Loucy (cell line): ENCODE data around the gene ARFIP1.
"Not testable (repeated sequence)": the region's sequence is repeated elsewhere in the genome, so short reads cannot be mapped to it uniquely, and the experiment has no call there.

Experiments
- H2AFZ ChIP-seq: fragments of 200-600 bp; sonication (generic); 2 replicates; pipeline ENCODE4 v1.6.0; 2016; ENCODE audit warnings: antibody characterized with exemption, mild to moderate bottlenecking, low read length, moderate library complexity
- H3F3A ChIP-seq: fragments of 200-600 bp; 2 replicates; pipeline ENCODE4 v1.6.0; 2016; ENCODE audit warnings: antibody characterized with exemption, low read depth, mild to moderate bottlenecking
- H3K27me3 ChIP-seq: fragments of 200-600 bp; sonication (generic); 2 replicates; pipeline ENCODE4 v1.6.1; 2014; ENCODE audit warnings: low read length, mild to moderate bottlenecking; ENCODE audit not compliant: insufficient read depth, poor library complexity, severe bottlenecking
- H3K36me3 ChIP-seq: fragments of 200-600 bp; sonication (generic); 2 replicates; pipeline ENCODE4 v1.6.1; 2016; ENCODE audit warnings: low read length; ENCODE audit not compliant: insufficient read depth
- H3K4me1 ChIP-seq: fragments of 200-600 bp; sonication (generic); 2 replicates; pipeline ENCODE4 v1.5.1; 2014; ENCODE audit warnings: low read length, mild to moderate bottlenecking; ENCODE audit not compliant: insufficient read depth, poor library complexity, severe bottlenecking
- H3K4me2 ChIP-seq: fragments of 200-600 bp; sonication (generic); 2 replicates; pipeline ENCODE4 v1.6.0; 2014; ENCODE audit warnings: antibody characterized with exemption, low read length, low read depth, mild to moderate bottlenecking; ENCODE audit not compliant: poor library complexity, severe bottlenecking
- H3K4me3 ChIP-seq: fragments of 200-600 bp; sonication (generic); 2 replicates; pipeline ENCODE4 v1.5.1; 2014; ENCODE audit warnings: low read length, mild to moderate bottlenecking, mixed read lengths; ENCODE audit not compliant: poor library complexity, severe bottlenecking
- H3K79me2 ChIP-seq: fragments of 200-600 bp; sonication (generic); 2 replicates; pipeline ENCODE4 v1.6.1; 2014; ENCODE audit warnings: low read length; ENCODE audit not compliant: insufficient read depth
- H3K9ac ChIP-seq: fragments of 200-600 bp; sonication (generic); 2 replicates; pipeline ENCODE4 v1.6.0; 2014; ENCODE audit warnings: mild to moderate bottlenecking, low read depth, low read length, moderate library complexity; ENCODE audit not compliant: poor library complexity, severe bottlenecking
- H3K9me2 ChIP-seq: fragments of 200-600 bp; sonication (generic); replicated peaks from 2 replicates; pipeline ENCODE4 v1.6.1; 2016; ENCODE audit warnings: low read depth, low read length, mixed read lengths
- H3K9me3 ChIP-seq: fragments of 200-600 bp; sonication (generic); 2 replicates; pipeline ENCODE4 v1.6.1; 2014; ENCODE audit warnings: mild to moderate bottlenecking, antibody characterized with exemption, low read length, low read depth; ENCODE audit not compliant: insufficient read depth
- H4K20me1 ChIP-seq: fragments of 200-600 bp; sonication (generic); 2 replicates; pipeline ENCODE4 v1.6.0; 2014; ENCODE audit warnings: antibody characterized with exemption, low read length, mild to moderate bottlenecking; ENCODE audit not compliant: insufficient read depth, poor library complexity, severe bottlenecking
- EZH2phosphoT487 ChIP-seq: fragments of 200-600 bp; IDR thresholded peaks from 2 replicates; pipeline ENCODE4 v1.6.1; 2018; ENCODE audit warnings: antibody characterized with exemption, mild to moderate bottlenecking, moderate library complexity, borderline replicate concordance
- TF ChIP-seq, protein P1 (sequence below): fragments of 200-600 bp; sonication (generic); conservative IDR thresholded peaks from 2 replicates; pipeline ENCODE4 v1.5.1; 2014; ENCODE audit warnings: mild to moderate bottlenecking, antibody characterized with exemption, low read length

The ARFIP1 gene

DNA sequence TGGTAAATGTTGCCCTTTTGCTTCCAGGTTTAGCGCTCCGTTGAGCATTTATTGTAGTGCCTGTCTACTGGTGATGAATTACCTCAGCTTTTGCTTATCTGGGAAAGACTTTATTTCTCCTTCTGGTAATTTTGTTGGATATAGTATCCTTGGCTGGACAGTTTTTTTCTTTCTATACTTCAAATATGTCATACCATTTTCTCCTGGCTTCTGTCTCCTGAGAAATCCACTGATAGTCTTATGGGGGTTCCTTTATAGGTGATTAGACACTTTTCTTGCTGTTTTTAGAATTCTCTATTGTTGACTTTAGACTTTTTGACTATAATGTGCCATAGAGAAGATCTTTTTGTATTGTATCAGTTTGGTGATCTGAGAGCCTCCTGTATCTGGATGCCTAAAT is 73.5 kb downstream of the ARFIP1 start:
- 0 out of 2 replicates have a peak, but pooled peaks cover 3% of the 10 kb centered on the region for H3K36me3 ChIP-seq
- no peaks in the 10 kb centered on the region for H3F3A ChIP-seq
- peaks cover 20% of the 10 kb centered on the region; the same call in 1 of the 2 replicates for H3K9me3 ChIP-seq
- TF ChIP-seq, protein P1, sequence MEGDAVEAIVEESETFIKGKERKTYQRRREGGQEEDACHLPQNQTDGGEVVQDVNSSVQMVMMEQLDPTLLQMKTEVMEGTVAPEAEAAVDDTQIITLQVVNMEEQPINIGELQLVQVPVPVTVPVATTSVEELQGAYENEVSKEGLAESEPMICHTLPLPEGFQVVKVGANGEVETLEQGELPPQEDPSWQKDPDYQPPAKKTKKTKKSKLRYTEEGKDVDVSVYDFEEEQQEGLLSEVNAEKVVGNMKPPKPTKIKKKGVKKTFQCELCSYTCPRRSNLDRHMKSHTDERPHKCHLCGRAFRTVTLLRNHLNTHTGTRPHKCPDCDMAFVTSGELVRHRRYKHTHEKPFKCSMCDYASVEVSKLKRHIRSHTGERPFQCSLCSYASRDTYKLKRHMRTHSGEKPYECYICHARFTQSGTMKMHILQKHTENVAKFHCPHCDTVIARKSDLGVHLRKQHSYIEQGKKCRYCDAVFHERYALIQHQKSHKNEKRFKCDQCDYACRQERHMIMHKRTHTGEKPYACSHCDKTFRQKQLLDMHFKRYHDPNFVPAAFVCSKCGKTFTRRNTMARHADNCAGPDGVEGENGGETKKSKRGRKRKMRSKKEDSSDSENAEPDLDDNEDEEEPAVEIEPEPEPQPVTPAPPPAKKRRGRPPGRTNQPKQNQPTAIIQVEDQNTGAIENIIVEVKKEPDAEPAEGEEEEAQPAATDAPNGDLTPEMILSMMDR = no peak
- TF ChIP-seq EZH2phosphoT487 = no peak
- H3K79me2 ChIP-seq = peaks cover 28% of the 10 kb centered on the region
- no peak overlapping the region for H3K4me2 ChIP-seq
- H3K9me2 ChIP-seq = no peaks in the 10 kb centered on the region
- H2AFZ ChIP-seq = no peak overlapping the region
- peaks cover 22% of the 10 kb centered on the region for H3K4me1 ChIP-seq
- H3K9ac ChIP-seq = no peak overlapping the region
- H3K4me3 ChIP-seq = no peak overlapping the region
- no peaks in the 10 kb centered on the region for H4K20me1 ChIP-seq
- H3K27me3 ChIP-seq = no peaks in the 10 kb centered on the region

DNA sequence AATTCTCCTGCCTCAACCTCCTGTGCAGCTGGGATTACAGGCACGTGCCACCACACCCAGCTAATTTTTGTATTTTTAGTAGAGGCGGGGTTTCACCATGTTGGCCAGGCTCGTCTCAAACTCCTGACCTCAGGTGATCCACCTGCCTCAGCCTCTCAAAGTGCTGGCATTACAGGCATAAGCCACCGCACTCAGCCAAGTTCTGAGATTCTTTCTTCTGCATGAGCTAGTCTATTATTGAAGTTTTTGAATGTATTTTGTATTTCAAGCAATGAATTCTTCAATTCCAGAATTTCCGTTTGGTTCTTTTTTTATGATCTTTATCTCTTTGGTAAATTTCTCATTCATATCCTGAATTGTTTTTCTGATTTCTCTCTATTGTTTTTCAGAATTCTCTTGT is 74.3 kb downstream of the ARFIP1 start:
- H3K79me2 ChIP-seq = peaks cover 28% of the 10 kb centered on the region
- not testable (repeated sequence) for H3K9me2 ChIP-seq, H3K36me3 ChIP-seq, H3K9ac ChIP-seq, H2AFZ ChIP-seq, H3K27me3 ChIP-seq, H3F3A ChIP-seq, H4K20me1 ChIP-seq, H3K4me2 ChIP-seq, H3K4me3 ChIP-seq
- H3K4me1 ChIP-seq = peaks cover 22% of the 10 kb centered on the region
- H3K9me3 ChIP-seq = peaks cover 20% of the 10 kb centered on the region; the same call in 1 of the 2 replicates

DNA sequence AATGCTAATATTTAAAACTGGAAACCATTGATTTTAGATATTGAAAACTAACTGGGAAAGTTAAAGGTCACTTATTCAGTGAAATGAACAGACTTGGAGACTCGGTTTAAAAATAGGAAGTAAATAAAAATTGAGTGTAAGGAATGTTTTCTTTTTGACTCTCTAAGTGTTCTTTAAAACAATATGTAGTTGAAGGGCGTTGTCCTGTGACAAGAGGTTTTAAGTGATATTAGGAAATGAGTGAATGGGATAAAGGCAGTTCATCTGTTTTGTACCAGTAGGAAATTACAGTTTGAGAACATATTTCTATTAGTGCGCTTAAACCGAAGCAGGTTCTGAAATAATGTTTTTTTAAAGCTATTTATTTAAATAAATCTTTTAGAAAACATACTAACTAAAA is 77.2 kb downstream of the ARFIP1 start:
- no peak overlapping the region for H3K4me2 ChIP-seq
- H2AFZ ChIP-seq = no peak overlapping the region
- H3K4me3 ChIP-seq = no peak overlapping the region
- no peaks in the 10 kb centered on the region for H3K27me3 ChIP-seq
- H4K20me1 ChIP-seq = peaks cover 3% of the 10 kb centered on the region
- TF ChIP-seq, protein P1 = no peak
- TF ChIP-seq EZH2phosphoT487 = no peak
- 0 out of 2 replicates have a peak, but pooled peaks cover 3% of the 10 kb centered on the region for H3K36me3 ChIP-seq
- no peaks in the 10 kb centered on the region for H3K4me1 ChIP-seq
- no peaks in the 10 kb centered on the region for H3F3A ChIP-seq
- H3K9me3 ChIP-seq = peaks cover 20% of the 10 kb centered on the region; the same call in 1 of the 2 replicates
- no peaks in the 10 kb centered on the region for H3K9me2 ChIP-seq
- no peak overlapping the region for H3K9ac ChIP-seq
- peaks cover 24% of the 10 kb centered on the region for H3K79me2 ChIP-seq

DNA sequence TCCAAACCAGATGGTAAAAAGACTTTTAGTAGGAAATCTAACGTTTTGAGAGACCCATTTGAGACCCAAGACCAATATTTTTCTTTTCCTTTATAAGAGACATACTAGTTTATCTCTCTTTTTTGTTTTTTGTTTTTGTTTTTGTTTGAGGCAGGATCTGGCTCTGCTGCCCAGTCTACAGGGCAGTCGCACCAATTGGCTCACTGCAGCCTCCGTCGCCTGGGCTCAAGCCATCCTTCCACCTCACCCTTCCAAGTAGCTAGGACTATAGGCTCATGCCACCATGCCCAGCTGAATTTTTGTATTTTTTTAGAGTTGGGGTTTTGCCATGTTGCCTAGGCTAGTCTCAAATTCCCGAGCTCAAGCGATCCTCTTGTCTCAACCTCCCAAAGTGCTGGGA is 79.2 kb downstream of the ARFIP1 start:
- no peak overlapping the region for H3K9ac ChIP-seq
- peaks cover 6% of the 10 kb centered on the region; the same call in 1 of the 2 replicates for H3K9me3 ChIP-seq
- peaks cover 3% of the 10 kb centered on the region for H4K20me1 ChIP-seq
- no peaks in the 10 kb centered on the region for H3K4me1 ChIP-seq
- TF ChIP-seq EZH2phosphoT487 = no peak
- TF ChIP-seq, protein P1 = no peak
- no peak overlapping the region for H3K4me3 ChIP-seq
- H3K79me2 ChIP-seq = peaks cover 20% of the 10 kb centered on the region
- H3F3A ChIP-seq = no peaks in the 10 kb centered on the region
- H2AFZ ChIP-seq = no peak overlapping the region
- H3K27me3 ChIP-seq = no peaks in the 10 kb centered on the region
- H3K9me2 ChIP-seq = no peaks in the 10 kb centered on the region
- H3K36me3 ChIP-seq = no peaks in the 10 kb centered on the region
- H3K4me2 ChIP-seq = no peak overlapping the region
